Stimulated activated CD4-positive, alpha-beta T cell treated with anti-CD3 and anti-CD28 coated beads, Interleukin-12 subunit alpha, Interleukin-12 subunit beta, amount 100 ng/mL, for 24 hours (primary cell): Measurements from ENCODE around the gene LAMB4.

Source experiments
- DNase-seq, 2 experiments: peaks; one replicate each; pipeline ENCODE4 v3.0.0-alpha.2; 2020; ENCODE audit warnings: low read depth in 2 of 2

LAMB4 gene

DNA sequence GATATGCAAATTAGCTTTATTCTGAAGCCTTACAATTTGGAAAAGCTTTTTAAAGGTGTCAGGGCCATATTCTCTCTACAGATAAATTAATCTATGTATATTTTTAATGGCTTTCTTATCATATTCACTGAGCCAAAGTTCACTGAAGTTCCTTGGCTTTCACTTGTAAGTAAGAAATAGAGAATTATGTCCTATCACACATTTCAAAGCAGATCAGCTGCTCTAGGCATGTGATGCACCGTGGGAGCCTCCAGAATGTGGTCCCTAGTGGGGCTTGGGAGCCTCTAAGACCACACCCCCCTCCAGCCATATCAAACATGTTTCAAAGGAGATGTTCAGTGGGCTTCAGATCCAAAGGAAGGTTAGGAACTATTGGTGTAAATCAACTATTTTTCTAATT lies 51.5 kb downstream of the LAMB4 start:
- no peak for DNase-seq

DNA sequence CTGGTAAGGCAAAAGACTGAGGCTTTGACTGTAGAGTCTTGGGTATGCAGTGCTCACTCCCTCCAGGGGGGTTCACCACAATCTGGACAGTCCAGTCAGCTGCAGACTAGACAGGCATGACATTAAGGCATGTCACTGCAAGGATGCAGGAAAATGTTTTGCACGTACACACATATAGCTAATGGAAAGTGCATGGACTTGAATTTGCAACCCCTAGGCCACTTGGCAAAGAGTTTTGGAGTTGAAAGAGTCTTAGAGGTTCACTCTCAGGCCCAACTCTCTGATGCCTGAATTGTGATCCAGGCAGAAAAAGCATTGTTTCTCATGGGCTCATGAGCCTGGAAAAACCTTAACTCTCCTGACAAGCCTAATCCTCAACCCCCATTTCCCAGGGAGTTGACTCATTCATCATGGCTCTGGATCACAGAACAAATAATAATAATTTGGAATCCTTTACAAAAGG lies 51.9 kb downstream of the LAMB4 start:
- no peak for DNase-seq

DNA sequence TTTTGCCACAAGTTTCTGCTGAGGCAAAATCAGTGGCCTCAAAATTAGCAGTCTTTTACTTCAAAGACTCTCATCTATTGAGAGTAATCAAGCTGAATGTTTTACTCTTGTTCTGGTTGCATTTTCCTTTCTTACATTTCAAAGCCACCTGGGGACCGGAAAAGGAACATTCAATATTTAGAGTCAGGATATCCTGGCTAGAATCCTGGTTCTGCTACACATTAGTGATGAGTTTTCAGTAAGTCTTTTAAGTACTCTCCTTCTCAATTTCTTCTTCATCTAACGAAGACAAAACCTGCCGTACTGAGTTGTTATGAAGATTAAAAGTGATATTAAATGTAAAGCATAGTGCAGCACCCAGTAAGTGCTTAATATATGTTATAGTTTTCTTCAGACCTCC lies 52.5 kb downstream of the LAMB4 start:
- DNase-seq = no peak

DNA sequence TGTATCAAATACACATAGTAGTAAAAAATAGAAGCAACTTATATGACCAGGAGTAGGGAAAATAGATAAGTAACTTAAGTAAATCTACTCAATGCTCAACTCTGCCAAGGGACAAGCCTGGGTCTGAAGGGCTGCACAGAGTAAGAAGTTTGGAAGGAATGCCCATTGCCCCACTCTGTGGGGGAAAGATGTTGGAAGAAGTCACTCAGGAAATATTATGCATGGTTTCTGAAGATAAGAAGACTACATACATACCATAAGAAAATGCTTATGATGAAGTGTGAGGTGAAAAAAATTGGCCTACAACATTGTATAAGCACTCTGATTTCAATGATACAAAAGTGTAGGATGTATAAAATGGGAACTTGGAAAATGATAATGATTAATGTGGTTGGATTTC lies 54.0 kb downstream of the LAMB4 start:
- no peak for DNase-seq

DNA sequence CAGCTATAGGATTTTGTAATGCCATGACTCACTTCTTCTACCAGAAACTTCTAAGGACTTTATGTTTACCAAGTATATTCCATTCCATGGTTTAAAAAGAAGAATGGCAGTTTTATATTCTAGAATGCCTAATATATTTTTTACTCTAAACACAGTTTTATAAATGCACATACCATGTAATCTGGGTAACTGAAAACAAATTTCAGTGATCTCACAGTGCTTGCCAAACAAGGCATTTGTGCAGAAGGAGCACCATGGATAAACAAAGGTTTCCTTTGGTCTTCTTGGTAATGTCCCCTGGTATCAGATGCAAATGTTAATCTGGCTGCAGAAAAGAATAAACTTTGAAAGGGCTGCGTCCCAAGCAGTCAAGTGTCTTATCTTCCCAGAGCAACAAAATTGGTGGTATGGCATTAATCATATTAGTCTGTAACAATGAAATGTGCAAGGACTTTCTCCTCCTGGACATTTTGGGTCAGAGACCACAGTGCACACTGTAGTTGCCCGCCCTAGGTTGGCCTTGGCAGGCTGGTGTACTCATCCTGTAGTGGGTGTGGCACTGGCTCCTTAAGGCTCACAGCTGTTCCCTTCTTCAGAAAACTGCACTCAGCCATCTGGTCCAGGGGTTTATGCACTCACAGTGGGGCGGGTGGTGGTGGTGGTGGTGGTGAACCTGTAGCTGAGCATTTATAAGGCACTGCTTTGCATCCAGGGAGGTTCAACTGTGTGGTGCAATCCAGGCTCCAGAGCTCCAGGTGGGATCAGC lies 56.7 kb downstream of the LAMB4 start:
- DNase-seq = no peak

DNA sequence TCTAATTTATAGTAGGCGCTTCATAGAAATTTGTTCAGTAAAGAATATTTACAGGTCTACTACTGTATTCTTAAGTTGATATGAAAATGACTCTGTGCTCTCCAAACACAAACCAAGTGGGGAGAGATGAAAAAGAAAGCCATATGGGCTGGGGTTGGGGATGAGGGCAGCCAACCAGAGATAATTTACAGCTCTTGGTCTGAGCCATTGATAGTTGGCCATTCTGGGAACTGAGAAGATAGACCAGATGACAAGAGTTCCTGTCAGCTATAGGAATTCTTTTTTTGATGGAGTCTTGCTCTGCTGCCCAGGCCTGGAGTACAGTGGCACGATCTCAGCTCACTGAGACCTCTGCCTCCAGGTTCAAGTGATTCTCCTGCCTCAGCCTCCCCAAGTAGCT lies 57.4 kb downstream of the LAMB4 start:
- no peak for DNase-seq

DNA sequence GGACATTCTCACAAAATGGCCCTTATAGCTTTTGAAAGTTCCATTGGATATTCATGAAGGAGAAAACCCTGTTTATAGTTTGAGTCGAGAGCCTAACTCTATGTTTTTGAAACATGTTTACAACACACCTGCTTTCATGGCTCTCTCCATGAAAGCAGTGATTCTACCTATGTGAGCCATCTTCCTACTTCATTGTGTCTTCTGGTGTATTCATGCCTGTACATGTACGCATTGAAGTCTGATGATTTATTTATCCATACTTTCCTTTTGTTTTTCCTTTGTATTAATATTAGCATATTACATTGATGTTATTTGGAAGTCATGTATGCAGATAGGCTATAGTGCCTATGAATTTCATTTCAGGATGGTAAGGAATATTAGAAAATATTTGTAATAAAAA lies 58.0 kb downstream of the LAMB4 start:
- no peak for DNase-seq

DNA sequence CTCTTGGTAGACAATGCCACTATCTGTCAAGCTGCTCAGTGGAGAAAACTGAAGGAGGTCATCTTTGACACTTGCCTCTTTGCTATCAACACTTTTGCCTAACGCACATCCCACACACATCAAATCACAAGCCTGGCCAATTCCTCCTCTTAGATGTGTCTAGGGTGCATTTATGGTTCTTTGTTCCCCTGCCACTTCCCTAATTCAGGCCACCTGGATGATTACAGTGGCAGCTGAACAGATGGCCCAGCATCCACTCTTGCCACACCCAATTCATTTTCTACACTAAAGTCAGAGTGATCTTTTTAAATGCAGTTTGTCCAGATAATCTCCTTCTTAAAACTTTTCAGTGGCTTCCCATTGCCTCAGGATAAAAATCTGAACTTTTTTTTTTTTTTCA lies 58.6 kb downstream of the LAMB4 start:
- no peak for DNase-seq

DNA sequence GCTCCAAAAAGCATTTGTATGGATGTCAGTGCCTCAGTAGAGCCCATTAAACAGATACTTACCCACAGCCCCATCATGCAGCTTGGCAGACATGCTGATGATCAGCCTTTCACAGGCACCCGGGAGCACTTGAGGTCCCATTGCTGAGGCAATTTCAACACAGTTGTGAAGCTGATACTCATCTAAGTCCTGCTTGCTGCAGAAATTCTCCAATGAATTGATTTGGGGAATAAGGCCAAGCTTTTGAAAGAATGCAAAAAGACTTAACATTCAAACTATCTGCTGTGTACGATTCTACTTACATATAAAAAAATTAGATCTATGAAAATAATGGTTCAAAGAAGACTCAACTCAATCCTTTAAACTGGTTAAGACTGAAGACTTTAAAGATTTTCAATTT lies 60.5 kb downstream of the LAMB4 start:
- no peak for DNase-seq

DNA sequence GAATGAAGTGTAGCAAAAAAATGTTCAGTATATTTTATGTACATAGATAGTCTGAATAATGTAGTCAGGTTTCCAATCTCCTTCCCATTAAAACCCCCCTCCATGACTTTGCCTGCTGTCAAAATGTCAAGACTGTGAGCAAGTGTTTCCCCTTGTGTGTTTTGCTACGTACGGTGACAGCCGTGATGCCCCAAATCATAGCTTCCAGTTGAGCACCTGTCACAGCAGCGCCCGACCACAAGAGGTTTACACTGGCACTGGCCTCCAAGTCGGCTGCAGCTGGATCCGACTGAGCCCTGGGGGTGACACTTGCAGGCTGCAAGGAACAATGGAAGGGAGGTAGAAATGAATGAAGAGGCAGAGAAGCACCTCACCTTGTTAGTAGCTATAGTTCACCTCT lies 62.3 kb downstream of the LAMB4 start:
- DNase-seq = no peak

DNA sequence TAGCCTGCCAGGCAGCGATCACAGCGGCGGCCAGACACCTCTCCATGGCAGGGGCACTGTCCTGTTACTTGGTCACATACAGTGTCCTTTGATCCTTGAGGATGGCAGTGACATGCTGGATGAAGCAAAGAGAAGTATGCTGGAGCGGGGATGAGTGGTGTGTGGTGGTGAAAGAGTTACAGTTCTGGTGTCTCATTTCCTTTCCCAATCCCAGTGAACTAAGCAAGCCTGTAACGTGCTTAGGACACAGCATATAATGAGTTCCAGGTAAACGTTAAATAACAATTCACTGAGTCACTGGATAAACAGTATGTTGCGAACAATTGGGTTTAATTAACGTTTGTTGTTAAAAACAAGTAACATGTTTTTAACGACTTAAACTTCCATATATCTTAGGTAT lies 63.7 kb downstream of the LAMB4 start:
- no peak for DNase-seq

DNA sequence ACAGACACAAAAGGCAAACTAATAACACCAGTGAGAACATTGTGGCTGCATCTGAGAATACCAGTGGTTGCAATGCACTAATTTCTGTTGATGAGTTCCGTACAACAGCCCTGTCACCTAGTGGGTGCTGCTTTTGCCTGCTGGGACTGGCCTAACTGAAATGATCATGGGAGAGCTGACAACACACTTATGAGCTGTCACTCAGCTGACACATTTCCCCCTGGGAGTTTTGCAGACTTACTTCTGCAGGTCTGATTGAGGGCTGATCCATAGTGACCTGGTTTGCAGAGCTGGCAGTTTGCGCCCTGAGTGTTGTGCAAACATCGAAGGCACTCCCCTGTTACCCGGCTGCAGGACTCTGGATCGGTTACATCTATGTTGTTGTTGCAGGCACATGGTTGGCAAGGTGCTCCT lies 66.6 kb downstream of the LAMB4 start:
- no peak for DNase-seq

DNA sequence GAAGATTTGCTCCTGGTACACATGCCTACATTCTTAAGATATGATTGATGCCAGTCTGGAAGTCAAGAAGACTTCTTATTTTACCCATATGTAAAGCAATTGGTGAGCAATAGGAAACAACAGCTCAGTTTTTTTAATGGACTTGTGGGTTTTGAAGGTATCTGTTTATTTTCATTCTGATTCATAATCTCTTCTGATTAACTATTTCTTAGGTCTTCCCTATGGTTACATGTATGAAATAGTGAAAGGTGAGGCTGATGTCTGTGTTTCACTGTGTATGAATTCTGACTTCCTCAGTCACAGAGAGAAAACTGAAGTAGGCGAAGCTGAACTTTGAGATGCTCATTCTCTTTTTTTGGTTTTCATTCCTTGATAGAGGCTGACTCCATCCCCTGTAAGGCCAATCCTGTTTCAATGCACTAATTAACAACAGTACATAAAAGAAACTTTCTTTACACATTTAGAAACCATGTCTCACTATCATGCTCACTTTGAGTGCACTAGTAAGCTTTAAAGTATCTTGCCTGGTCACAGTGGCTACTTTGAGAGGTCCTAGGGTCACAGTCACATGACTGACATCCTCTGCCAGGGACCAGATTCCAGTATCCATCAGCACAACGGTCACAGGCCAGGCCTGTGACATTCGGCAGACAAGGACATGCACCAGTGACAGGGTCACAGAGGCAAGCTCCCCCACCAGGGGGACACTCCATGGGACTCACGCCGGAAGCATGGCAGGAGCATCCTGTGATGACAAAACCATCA lies 67.7 kb downstream of the LAMB4 start:
- DNase-seq = no peak

DNA sequence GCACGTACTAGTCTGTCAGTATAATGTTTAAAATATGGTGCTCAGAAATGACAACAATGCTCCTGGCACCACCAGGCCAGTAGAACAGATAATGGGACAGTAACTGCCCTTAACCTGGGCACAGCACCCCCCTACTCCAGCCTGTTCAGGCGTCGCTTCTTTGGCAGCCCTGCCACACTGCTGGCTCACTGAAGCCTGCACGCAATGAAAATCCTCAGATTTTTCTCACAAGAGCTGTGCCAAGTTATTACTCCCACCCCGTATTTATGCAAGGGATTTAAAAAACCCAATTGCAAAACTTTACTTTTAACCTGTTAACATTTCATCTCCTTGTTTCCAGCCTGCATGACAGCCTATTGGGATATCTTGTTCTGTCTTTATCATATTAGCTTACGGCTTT lies 70.6 kb downstream of the LAMB4 start:
- DNase-seq = no peak

DNA sequence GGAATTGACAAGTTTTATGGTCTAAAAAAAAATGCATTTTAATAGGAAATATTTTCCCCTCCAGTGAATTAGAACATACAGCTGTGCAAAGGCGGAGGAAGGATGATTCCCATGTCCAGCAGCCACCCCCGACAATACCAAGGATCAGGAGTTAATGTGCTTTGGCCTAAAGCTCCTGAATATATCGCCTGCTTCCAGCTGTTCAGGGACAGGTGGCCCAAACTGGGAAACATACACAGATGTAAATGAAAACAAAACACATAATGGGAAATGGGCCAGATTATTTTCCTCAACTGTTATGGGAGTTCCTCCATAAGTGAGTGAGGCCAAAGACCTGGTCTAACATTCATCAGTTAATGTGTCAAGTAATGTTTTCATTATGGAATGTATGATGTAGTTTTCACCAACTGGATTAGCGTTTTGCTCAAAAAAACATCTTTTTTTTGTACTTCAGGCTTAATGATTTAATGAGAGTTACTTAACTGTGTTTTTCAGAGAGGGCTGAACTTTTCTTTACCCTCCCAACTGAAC lies 72.1 kb downstream of the LAMB4 start:
- DNase-seq = no peak

DNA sequence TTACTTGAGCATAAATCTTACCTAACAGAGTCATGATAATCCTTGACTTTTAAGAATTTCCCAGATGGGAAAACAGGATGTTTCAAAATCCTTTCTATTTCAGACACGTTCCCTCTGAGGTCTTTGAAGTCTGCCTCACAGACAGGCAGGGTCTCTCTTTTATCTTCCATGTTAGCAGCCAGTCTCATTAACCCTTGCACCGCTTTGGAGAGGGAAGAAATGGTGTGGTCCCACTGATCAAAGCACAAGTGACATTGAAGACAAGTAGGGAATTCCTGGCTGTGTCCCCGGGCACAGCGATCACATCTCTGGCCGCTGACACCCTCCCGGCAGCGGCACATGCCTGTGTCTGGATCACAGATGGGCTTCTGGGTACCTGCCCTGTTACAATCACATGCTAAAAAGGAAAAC lies 74.5 kb downstream of the LAMB4 start:
- DNase-seq = no peak

DNA sequence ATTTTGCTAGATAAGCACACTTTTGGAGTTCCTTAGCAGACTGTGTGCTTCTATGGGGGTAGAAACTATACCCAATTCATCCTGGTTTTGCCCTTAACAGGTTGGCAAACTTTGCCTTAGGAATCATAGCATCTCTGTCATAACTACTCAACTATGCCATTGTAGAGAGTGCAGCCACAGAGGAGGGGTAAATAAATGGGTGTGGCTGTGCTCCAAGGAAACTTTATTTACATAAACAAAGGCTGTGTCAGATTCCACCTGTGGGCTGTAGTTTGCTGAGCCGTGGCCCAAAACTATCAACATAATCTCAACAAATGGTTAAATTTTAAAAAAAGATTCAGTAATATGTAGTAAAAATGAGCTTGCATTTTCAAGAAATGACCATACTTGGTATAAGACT lies 75.6 kb downstream of the LAMB4 start:
- no peak for DNase-seq

DNA sequence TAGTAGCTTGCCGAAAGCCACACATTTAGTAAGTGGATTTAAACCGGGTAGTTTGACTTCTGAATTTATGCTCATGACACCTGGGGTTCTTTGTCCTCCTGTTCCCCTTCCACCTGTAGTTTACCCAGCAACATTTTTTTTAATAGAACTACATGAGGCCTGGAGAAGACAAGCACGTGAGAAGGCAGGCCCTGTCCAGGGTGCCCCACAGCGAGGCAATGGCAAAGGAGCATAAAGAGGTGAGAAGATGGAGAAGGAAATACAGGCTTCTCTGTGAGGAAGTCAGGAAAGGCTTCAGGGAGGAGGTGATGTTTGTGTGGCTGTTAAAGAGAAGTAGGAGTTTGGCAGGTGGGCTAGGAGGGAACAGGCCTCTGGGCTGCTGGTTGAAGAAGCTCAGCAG lies 76.9 kb downstream of the LAMB4 start:
- DNase-seq = no peak

DNA sequence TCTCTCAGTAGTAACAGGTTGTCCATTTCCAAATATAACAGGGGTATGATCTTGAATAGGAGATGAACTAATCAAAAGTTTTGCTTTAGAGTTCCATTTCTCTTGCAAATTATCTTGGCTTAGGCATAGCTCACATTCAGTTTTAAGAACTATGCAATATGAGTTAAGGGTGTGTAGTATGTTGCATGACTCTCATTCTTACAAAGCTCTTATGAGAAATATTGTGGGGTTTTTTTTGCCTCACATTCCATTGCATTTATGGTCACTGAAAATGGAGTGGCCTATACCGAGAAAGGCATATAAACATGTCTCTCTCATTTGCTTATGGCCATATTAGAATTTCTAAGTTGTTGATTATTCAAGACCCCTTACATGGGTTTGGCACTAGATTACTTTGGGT lies 78.7 kb downstream of the LAMB4 start:
- DNase-seq = no peak

DNA sequence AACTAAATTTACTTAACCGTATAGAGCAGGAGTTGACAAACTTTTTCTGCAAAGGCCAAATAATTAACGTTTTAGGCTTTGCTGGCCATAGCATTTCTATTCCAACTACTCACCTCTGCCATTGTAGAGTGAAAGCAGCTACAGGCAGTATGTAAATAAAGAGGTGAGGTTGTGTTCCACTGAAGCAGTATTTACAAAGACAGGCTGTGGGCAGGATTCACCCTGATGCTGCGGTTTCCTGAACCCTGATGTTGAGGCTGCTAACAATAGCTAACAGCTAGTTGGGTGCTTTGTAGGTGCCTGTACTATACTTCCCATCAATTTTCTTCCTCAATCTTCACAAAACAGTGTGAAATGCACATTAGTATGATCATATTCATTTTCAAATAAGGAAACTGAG lies 80.2 kb downstream of the LAMB4 start:
- DNase-seq = no peak

DNA sequence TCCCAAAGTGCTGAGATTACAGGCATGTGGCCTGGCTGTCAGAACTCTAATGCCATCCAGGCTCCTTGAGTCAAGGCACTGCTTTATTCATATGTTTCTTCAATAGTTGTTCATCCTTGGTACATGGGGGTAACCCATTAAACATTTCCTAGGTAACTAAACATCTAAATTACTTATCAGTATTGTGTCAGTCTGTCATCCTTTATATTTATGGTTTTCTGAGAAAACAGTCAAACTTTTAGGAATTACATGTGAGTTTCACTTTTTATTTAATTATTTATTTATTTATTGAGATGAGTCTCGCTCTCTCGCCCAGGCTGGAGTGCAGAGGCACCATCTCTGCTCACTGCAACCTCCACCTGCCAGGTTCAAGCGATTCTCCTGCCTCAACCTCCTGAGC lies 81.7 kb downstream of the LAMB4 start:
- DNase-seq = no peak

DNA sequence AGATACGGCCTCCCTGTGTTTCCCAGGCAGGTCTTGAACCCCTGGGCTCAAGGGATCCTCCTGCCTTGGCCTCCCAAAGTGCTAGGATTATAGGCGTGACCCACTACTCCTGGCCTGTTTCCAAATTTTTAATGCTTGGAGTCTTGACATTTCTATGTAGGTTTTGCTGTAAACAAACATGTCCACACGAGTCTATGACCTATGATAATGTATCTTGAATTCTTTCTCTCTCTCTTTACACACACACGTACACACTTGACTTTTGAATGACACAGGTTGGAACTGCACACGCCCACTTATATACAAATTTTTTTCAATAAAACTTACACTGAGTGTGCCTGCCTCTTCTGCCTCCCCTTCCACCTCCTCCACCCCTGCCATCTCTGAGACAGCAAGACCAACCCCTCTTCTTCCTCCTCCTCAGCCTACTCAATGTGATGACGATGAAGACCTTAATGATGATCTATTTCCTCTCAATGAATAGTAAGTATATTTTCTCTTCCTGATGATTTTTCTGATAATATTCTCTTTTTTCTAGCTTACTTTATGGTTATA lies 83.1 kb downstream of the LAMB4 start:
- no peak for DNase-seq

DNA sequence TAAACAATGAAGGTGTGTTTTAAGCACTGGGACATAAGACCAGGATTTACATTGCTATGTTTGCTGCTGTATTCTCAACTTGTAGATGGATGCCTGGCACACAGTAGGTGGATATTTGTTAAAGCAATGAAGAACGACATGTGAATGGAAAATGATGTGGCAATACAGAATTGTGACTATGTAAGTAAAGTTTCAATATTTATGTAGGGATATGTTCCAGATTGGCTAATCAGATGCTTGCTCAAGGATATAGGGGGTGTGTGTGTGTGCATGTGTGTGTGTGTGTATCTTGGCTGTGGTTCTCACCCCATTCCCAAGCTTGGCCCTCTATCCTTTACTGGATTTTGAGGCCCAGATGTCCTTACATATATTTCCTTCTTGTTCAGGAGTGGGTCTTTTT lies 84.5 kb downstream of the LAMB4 start:
- no peak for DNase-seq
